GM19193 (cell line): Measurements from ENCODE around the gene ZSWIM4.

Experiments
- POLR2A ChIP-seq: IDR thresholded peaks from 4 replicates; pipeline ENCODE4 v1.6.1; 2011; ENCODE audit not compliant: insufficient read depth, insufficient read length; ENCODE audit errors: extremely low read depth

ZSWIM4 gene

GRCh38 chr19:13797058-13797440, 1.8 kb downstream of the ZSWIM4 start:
- TF ChIP-seq POLR2A = no peak

DNA sequence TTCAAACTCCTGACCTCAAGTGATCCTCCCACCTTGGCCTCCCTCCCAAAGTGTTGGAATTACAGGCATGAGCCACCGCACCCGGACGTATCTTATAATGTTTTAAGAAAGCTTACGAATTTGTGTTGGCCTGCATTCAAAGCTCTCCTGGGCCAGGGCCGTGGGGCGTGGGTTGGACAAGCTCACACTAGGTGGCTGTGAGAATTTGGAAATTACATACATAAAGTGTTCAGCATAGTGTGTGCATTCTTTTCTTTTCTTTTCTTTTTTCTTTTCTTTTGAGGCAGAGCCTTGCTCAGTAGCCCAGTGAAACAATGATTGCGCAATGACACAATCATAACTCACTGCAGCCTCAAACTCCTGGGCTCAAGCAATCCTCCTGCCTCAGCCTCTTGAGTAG, 2.6 kb downstream of the ZSWIM4 start:
- TF ChIP-seq POLR2A = no peak

GRCh38 chr19:13799669-13800068, 4.4 kb downstream of the ZSWIM4 start:
- no peak for TF ChIP-seq POLR2A

- no peak for TF ChIP-seq POLR2A
Measured at GRCh38 chr19:13803038-13803437, 7.8 kb downstream of the ZSWIM4 start.

- no peak for TF ChIP-seq POLR2A
Measured at GRCh38 chr19:13804830-13805683, 9.8 kb downstream of the ZSWIM4 start.

GRCh38 chr19:13806728-13807127, 11.5 kb downstream of the ZSWIM4 start:
- TF ChIP-seq POLR2A = no peak

DNA sequence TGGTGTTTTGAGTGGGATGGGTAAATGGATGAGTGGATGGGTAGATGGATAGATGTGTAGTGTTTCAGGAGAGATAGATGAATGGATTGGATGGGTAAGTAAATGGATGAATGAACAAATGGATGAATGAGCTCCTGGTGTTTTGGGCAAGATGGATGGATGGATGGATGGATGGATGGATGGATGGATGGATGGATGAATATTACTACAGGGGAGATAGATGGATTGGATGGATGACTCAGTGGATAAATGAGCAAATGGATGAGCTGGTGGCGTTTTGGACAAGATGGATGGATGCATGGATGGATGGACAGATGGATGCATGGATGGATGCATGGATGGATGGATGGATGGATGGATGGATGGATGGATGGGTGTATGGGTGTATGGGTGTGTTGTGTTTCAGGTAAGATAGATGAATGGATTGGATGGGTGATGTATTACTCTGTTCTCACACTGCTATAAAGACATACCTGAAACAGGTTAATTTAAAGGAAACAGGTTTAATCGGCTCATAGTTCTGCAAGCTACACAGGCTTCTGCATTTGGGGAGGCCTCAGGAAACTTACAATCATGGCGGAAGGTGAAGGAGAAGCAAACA, 12.3 kb downstream of the ZSWIM4 start:
- TF ChIP-seq POLR2A = no peak

- TF ChIP-seq POLR2A = no peak
Measured at GRCh38 chr19:13808856-13809255, 13.6 kb downstream of the ZSWIM4 start.

DNA sequence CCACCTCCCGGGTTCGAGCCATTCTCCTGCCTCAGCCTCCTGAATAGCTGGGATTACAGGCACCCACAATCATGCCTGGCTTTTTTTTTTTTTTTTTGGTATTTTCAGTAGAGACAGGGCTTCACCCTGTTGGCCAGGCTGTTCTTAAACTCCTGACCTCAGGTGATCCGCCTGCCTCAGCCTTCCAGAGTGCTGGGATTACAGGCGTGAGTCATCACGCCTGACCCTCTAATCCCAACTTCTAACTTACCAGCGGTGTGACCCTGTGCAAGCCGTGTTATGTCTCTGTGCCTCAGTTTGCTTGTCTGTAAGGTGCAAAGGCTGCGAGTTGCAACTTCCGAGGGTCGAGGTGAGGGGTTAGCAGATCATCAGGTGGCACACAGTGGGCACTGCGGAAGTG, 17.3 kb downstream of the ZSWIM4 start:
- TF ChIP-seq POLR2A = no peak

- no peak for TF ChIP-seq POLR2A
Measured at GRCh38 chr19:13813147-13813546, 17.9 kb downstream of the ZSWIM4 start.

GRCh38 chr19:13814550-13814949, 19.3 kb downstream of the ZSWIM4 start:
- TF ChIP-seq POLR2A = no peak

GRCh38 chr19:13817018-13817614, 21.9 kb downstream of the ZSWIM4 start:
- no peak for TF ChIP-seq POLR2A

GRCh38 chr19:13817615-13818371, 22.6 kb downstream of the ZSWIM4 start:
- no peak for TF ChIP-seq POLR2A

DNA sequence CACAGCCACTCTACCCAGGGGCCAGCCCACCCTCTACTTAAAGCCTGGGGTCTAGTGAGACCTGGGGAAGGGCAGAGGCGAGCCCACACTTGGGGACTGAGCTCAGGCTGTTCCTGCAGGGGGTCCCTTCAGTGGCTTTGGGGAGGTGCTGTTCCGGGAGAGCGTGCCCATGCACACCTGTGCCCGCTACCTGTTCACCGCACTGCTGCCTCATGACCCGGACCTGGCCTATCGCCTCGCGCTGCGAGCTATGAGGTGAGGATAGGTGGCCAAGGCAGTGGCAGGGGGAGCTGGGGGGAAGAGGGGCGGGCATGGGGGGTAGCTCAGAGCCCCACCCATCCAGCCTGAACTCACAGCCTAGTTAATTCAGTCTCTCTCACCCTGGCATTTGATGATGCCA, 24.0 kb downstream of the ZSWIM4 start:
- no peak for TF ChIP-seq POLR2A

DNA sequence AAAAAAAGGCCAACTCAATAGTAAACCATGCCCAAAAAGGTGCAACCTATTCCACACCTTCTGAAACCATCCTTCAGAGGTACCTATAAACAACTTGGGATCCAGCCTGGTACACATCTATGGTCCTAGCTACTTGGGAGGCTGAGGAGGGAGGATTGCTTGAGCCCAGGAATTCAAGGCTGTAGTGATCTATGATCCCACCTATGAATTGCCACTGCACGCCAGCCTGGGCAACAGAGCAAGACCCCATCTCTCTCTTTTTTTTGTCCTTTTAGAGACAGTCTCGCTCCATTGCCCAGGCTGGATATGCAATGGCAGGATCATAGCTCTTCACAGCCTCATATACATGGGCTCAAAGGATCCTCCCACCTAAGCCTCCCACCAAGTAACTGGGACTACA, 26.0 kb downstream of the ZSWIM4 start:
- no peak for TF ChIP-seq POLR2A
